Activated naive CD4-positive, alpha-beta T cell treated with anti-CD3 and anti-CD28 coated beads, Interleukin-2, amount 50 U/mL, for 16 hours (primary cell): ENCODE results near the gene COPZ2.
"Not testable (repeated sequence)": the region's sequence is repeated elsewhere in the genome, so short reads cannot be mapped to it uniquely, and the experiment has no call there.

Experiments
- DNase-seq: peaks from one replicate; pipeline ENCODE4 v3.0.0-alpha.2; 2020

The COPZ2 gene

GRCh38 chr17:48027322-48027981 lies 10.1 kb downstream of the COPZ2 start:
- no peak for DNase-seq

GRCh38 chr17:48026502-48027321 lies 10.9 kb downstream of the COPZ2 start:
- peak; percentile 76 for DNase-seq

- DNase-seq: no peak
Measured at GRCh38 chr17:48025904-48026501, 11.6 kb downstream of the COPZ2 start.

DNA sequence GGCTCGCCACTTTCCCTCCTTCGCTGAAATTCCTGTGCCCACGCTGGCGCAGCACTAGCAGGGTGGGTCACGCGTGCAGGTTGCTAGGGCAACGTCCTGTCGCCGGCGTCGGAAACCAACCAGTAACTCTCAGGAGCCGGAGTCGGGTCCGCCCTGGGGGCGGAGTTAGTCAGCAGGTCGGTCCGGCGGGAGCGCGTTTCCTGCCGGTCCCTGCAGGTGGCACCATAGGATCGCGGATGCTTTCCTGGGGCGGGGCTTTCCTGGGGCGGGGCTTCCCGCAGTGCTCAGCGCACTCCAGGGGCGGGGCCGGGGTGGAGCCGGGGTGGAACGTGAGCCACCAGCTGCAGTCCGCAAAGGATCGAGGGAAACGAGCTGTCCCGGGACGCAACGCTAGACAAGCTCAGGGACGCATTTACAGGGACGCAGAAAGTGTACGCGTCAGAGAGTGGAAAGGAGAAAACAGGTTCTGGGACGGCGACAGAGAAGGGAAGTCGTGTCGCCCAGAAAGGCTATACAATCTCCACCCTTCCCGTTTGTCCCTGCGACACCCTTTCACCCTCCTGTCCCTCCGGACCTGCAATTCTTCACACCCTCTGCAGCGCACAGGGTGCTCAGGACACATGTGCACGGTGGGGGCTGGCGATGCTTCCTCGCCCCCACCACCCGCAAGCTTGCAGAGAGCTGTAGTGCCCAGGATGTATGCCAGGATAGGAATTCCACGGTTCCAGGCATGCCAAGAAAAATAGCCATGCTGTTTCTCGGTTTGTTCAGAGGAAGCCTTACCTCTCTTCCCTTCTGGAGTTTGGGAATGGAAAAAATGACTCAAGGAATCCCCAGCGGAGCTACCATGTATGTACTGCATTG lies 12.3 kb downstream of the COPZ2 start:
- DNase-seq: peak; percentile 97

GRCh38 chr17:48024149-48025039 lies 13.2 kb downstream of the COPZ2 start:
- DNase-seq: peak; percentile 31

- DNase-seq: peak; percentile 42
Measured at GRCh38 chr17:48023400-48024148, 14.0 kb downstream of the COPZ2 start.

GRCh38 chr17:48022901-48023300 lies 14.7 kb downstream of the COPZ2 start:
- no peak for DNase-seq

GRCh38 chr17:48021934-48022333 lies 15.7 kb downstream of the COPZ2 start:
- no peak for DNase-seq

DNA sequence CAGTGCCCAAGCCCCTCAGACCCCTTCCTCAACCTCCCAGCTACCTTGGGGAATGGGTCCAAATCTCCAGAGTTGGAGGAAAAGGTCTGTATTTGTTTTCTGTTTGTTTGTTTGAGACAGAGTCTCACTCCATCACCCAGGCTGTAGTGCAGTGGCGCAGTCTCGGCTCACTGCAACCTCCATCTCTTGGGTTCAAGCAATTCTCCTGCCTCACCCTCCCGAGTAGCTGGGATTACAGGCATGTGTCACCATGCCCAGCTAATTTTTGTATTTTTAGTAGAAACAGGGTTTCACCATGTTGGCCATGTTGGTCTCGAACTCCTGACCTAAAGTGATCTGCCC lies 19.8 kb downstream of the COPZ2 start:
- DNase-seq: not testable (repeated sequence)

DNA sequence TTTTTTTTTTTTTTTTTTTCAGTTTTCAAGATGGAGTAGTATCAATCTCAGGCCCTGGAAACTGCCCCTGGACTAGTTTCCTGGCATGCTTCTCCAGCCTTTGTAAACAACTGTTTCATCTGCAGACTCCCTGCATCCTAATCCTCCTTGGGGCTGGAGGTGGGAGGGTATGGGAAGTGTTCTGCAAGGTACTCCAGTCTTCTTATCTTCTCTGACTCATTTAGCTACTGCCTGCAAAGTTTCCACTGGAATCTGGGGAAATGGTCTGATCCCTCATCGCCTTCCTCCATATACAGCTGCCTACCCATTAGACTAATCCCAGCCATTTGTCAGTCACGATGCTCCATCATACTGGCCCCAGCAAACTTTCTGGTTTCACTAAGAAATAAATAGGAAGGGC lies 21.5 kb downstream of the COPZ2 start:
- DNase-seq: no peak

DNA sequence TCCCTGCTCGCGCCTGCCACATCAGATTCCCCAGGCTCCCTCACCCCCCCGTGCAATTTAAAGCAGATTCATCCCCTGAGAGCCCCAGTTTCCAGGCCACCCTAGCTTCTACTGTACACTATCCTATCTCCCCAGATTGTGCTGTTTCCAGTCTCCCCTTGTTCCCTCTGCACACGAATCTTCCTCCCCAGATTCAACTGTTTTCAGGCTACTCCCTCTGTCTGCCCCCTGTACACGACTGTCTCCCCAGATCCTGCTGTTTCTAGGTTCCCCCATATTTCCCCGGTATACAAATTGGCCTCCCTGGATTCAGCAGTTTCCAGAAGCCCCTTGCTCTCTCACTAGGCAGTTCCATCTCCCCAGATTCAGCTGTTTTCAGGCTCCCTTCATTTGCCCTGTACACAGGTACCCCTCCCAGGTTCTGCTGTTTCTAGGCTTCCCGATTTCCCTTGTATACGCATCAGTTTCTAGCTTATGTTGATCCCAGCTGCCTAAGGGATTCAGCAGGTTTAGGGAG lies 22.9 kb downstream of the COPZ2 start:
- DNase-seq: no peak

- no peak for DNase-seq
Measured at GRCh38 chr17:48013876-48014594, 23.6 kb downstream of the COPZ2 start.

- no peak for DNase-seq
Measured at GRCh38 chr17:48012654-48013053, 24.9 kb downstream of the COPZ2 start.

DNA sequence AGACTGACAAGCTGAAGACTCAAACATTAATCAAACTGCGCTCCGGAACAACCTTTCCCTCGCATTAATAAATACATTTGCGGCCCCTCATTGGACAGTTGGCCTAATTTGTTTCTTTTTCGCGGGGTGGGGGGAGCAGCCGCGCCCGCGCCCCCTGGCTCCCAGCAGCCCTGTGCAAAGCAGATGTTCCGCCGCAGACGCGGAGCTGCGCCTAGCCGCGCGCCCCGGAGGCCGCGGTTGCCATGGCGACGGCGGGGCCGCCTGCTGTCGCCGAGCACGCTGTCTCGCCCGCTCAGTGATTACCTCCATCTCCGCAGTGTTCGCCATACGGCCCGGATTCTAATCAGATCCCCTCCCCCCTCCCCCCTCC lies 25.5 kb downstream of the COPZ2 start:
- peak; percentile 64 for DNase-seq

- DNase-seq: peak; percentile 51
Measured at GRCh38 chr17:48011405-48012150, 26.0 kb downstream of the COPZ2 start.

GRCh38 chr17:48010193-48010592 lies 27.4 kb downstream of the COPZ2 start:
- DNase-seq: no peak

DNA sequence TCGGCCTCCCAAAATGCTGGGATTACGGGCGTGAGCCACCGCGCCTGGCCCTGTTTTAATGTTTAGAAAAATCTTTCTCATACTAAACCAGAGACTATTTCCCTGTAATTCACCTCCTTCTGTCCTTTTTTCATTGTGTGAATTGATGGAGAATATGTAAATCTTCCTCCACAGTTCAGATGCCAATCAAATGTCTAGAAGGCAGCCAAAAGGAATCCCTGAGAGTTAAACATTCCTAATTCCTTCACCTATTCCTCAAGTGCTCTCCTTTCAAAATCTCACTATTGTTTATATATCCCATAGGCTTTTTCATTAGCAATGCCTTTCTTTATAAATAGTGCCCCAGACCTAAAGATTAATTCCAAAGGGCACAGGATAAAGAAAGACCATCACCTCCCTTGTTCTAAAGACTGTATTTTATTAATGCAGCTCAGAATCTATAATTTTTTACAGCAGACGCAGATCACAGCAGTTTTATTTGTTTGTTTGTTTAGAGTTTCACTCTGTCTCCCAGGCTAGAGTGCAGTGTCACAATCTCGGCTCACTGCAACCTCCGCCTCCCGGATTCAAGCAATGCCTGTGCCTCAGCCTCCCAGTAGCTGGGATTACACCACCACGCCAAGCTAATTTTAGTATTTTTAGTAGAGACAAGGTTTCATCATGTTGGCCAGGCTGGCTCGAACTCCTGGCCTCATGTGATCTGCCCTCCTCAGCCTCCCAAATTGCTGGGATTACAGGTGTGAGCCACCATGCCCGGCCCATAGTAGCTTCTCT lies 30.5 kb downstream of the COPZ2 start:
- no peak for DNase-seq

GRCh38 chr17:48004983-48005382 lies 32.6 kb downstream of the COPZ2 start:
- no peak for DNase-seq
